Suprapubic skin (tissue), 4 donors: ENCODE data around the gene MAPK8IP2. TPM values are rescaled to one million over a fixed set of nuclear protein-coding genes. Genes with fewer than 3 reads are reported as not detected.

Experiments used
- DNase-seq, 2 donors: peaks; one replicate each; pipeline ENCODE4 v3.0.0-alpha.2; 2019; ENCODE audit warnings: low spot score in 2 of 2
- H3K27ac ChIP-seq: fragments of 200-600 bp; sonication (generic); one replicate; pipeline ENCODE4 v1.5.1; 2019
- H3K27me3 ChIP-seq: fragments of 200-600 bp; sonication (generic); one replicate; pipeline ENCODE4 v1.5.1; 2019
- H3K36me3 ChIP-seq: fragments of 200-600 bp; sonication (generic); one replicate; pipeline ENCODE4 v1.5.1; 2019
- H3K4me1 ChIP-seq: fragments of 200-600 bp; sonication (generic); one replicate; pipeline ENCODE4 v1.5.1; 2019
- H3K4me3 ChIP-seq: fragments of 200-600 bp; sonication (generic); one replicate; pipeline ENCODE4 v1.5.1; 2019; ENCODE audit warnings: mild to moderate bottlenecking
- H3K9me3 ChIP-seq: fragments of 200-600 bp; sonication (generic); one replicate; pipeline ENCODE4 v1.5.1; 2019
- CTCF ChIP-seq, 2 donors: fragments of 200-600 bp in 1 of 2; fragments of 450-650 bp in 1 of 2; sonication (generic) in 1 of 2; IDR thresholded peaks; one replicate each; pipeline ENCODE4 v1.5.1; 2016 to 2019; ENCODE audit warnings: antibody characterized with exemption in 2 of 2, mild to moderate bottlenecking in 1 of 2, moderate library complexity in 1 of 2
- EP300 ChIP-seq: sonication (generic); formaldehyde crosslinking; IDR thresholded peaks from one replicate; pipeline ENCODE4 v1.6.1; 2017; ENCODE audit warnings: antibody characterized with exemption
- POLR2A ChIP-seq, 2 donors: fragments of 450-650 bp; IDR thresholded peaks; one replicate each; pipeline ENCODE4 v1.6.1; 2017; ENCODE audit warnings: antibody characterized with exemption in 2 of 2, mild to moderate bottlenecking in 2 of 2, moderate library complexity in 2 of 2
- POLR2AphosphoS5 ChIP-seq, 3 donors: sonication (generic); formaldehyde crosslinking; IDR thresholded peaks; one replicate each; pipeline ENCODE4 v1.6.1; 2017; ENCODE audit warnings: antibody characterized with exemption in 3 of 3
- WGBS: methylation state at CpG from one replicate; pipeline ENCODE4 v1.1.5; 2018; 5-methylcytosine and 5-hydroxymethylcytosine counted together
- total RNA-seq, 4 donors: library from RNA; depleted of rRNA; stranded (reverse); fragments of >200 nt; gene quantifications; one replicate each; pipeline ENCODE4 v1.1.0, GENCODE V29; 2016

Gene MAPK8IP2
- total RNA-seq, 4 donors from 2014 or later, result 2.6 to 4.4 (median 3.7) TPM

- H3K27ac ChIP-seq, result no peak overlapping the region
- peaks cover 29% of the 10 kb centered on the region for H3K36me3 ChIP-seq
- no peak for TF ChIP-seq POLR2AphosphoS5 (IDR thresholded peaks at IDR 0.05)
- TF ChIP-seq CTCF (IDR thresholded peaks at IDR 0.05), result no peak
- no peak for TF ChIP-seq POLR2A (IDR thresholded peaks at IDR 0.05)
- TF ChIP-seq EP300, result no peak
- no peaks in the 10 kb centered on the region for H3K27me3 ChIP-seq
- peak in 1 of 2 donors; percentile 51 for DNase-seq
- WGBS, result 80% methylated on average over 4 of the region's 11 CpGs
- no peak overlapping the region for H3K4me3 ChIP-seq
- no peaks in the 10 kb centered on the region for H3K9me3 ChIP-seq
- peaks cover 1% of the 10 kb centered on the region for H3K4me1 ChIP-seq
Measured at GRCh38 chr22:50572965-50573364, 27.6 kb upstream of the MAPK8IP2 start.

- H3K4me1 ChIP-seq, result peaks cover 9% of the 10 kb centered on the region
- H3K27ac ChIP-seq, result no peak overlapping the region
- H3K4me3 ChIP-seq, result no peak overlapping the region
- H3K36me3 ChIP-seq, result peaks cover 30% of the 10 kb centered on the region
- peak in 1 of 2 donors; percentile 40 for DNase-seq
- TF ChIP-seq POLR2AphosphoS5 (IDR thresholded peaks at IDR 0.05) (no peak), EP300 (no peak), POLR2A (IDR thresholded peaks at IDR 0.05) (no peak), CTCF (IDR thresholded peaks at IDR 0.05) (no peak)
- H3K27me3 ChIP-seq, result no peaks in the 10 kb centered on the region
- no peaks in the 10 kb centered on the region for H3K9me3 ChIP-seq
- 79% methylated on average over 13 of the region's 26 CpGs for WGBS
Measured at GRCh38 chr22:50573491-50574382, 26.9 kb upstream of the MAPK8IP2 start.

GRCh38 chr22:50574383-50574755, 26.2 kb upstream of the MAPK8IP2 start:
- H3K4me1 ChIP-seq, result peaks cover 14% of the 10 kb centered on the region
- WGBS, result 91% methylated on average over 11 of the region's 11 CpGs

GRCh38 chr22:50575426-50575941, 25.1 kb upstream of the MAPK8IP2 start:
- TF ChIP-seq EP300 (no peak), POLR2A (IDR thresholded peaks at IDR 0.05) (no peak), POLR2AphosphoS5 (IDR thresholded peaks at IDR 0.05) (no peak), CTCF (IDR thresholded peaks at IDR 0.05) (no peak)
- Histone ChIP-seq H3K9me3 (no peaks in the 10 kb centered on the region), H3K4me3 (no peak overlapping the region), H3K36me3 (peaks cover 28% of the 10 kb centered on the region), H3K4me1 (peaks cover 14% of the 10 kb centered on the region), H3K27ac (no peak overlapping the region), H3K27me3 (no peaks in the 10 kb centered on the region)
- peak in 1 of 2 donors; percentile 33 for DNase-seq
- WGBS, result 87% methylated on average over 8 of the region's 8 CpGs

More at GRCh38 chr22:50574383-50574755, 26.2 kb upstream of the MAPK8IP2 start:
- no peaks in the 10 kb centered on the region for H3K9me3 ChIP-seq
- TF ChIP-seq POLR2A (IDR thresholded peaks at IDR 0.05) (no peak), POLR2AphosphoS5 (IDR thresholded peaks at IDR 0.05) (no peak), EP300 (no peak)
- DNase-seq, result peak in 1 of 2 donors; percentile 55
- no peak overlapping the region for H3K4me3 ChIP-seq
- no peak overlapping the region for H3K27ac ChIP-seq
- H3K27me3 ChIP-seq, result no peaks in the 10 kb centered on the region
- H3K36me3 ChIP-seq, result peaks cover 33% of the 10 kb centered on the region

- Histone ChIP-seq H3K4me3 (no peak overlapping the region), H3K27ac (no peak overlapping the region), H3K9me3 (no peaks in the 10 kb centered on the region), H3K36me3 (peaks cover 23% of the 10 kb centered on the region), H3K4me1 (peaks cover 14% of the 10 kb centered on the region), H3K27me3 (no peaks in the 10 kb centered on the region)
- WGBS, result 67% methylated on average over 5 of the region's 5 CpGs
- no peak for TF ChIP-seq CTCF (IDR thresholded peaks at IDR 0.05)
- TF ChIP-seq POLR2AphosphoS5 (IDR thresholded peaks at IDR 0.05), result no peak
- no peak for TF ChIP-seq EP300
- TF ChIP-seq POLR2A (IDR thresholded peaks at IDR 0.05), result no peak
- peak in 1 of 2 donors; percentile 48 for DNase-seq
Measured at GRCh38 chr22:50576070-50576469, 24.5 kb upstream of the MAPK8IP2 start.
